GM12878 (cell line): ENCODE results near the gene TSHR.

Experiments
- ASH2L ChIP-seq: fragments of 300-600, 200-600 bp; sonication (generic); IDR thresholded peaks from 2 replicates; pipeline ENCODE4 v1.6.1; 2017; ENCODE audit warnings: low read depth, mild to moderate bottlenecking, borderline replicate concordance
- ATF3 ChIP-seq: IDR thresholded peaks from 2 replicates; pipeline ENCODE4 v1.6.1; 2011; ENCODE audit warnings: low read depth, mild to moderate bottlenecking, low read length, moderate library complexity, borderline replicate concordance; ENCODE audit errors: extremely low read depth
- CREM ChIP-seq: IDR thresholded peaks from 2 replicates; pipeline ENCODE4 v1.6.1; 2014; ENCODE audit warnings: antibody characterized with exemption, low read depth
- CTCF ChIP-seq, 3 experiments: IDR thresholded peaks in 2 of 3; conservative IDR thresholded peaks in 1 of 3; 2 replicates each; pipeline ENCODE4 v1.5.1; 2011; ENCODE audit warnings: low read depth in 3 of 3, low read length in 3 of 3, mild to moderate bottlenecking in 3 of 3, control low read depth in 2 of 3, moderate library complexity in 2 of 3, inconsistent platforms in 1 of 3, mixed read lengths in 1 of 3; ENCODE audit not compliant: control insufficient read depth in 2 of 3, insufficient read depth in 1 of 3; ENCODE audit errors: extremely low read depth in 1 of 3
- EP300 ChIP-seq, 2 experiments: fragments of 150-350 bp in 1 of 2; IDR thresholded peaks; 2 replicates each; pipeline ENCODE4 v1.6.1; 2011 to 2012; ENCODE audit warnings: low read depth in 2 of 2, low read length in 2 of 2, borderline replicate concordance in 1 of 2, improper control_type of control experiment in 1 of 2, inconsistent platforms in 1 of 2; ENCODE audit not compliant: control insufficient read depth in 1 of 2
- EZH2 ChIP-seq: IDR thresholded peaks from 2 replicates; pipeline ENCODE4 v1.6.1; 2012; ENCODE audit warnings: low read depth, mild to moderate bottlenecking, control low read depth, inconsistent platforms, low read length, borderline replicate concordance; ENCODE audit not compliant: control insufficient read depth
- MAX ChIP-seq: IDR thresholded peaks from 2 replicates; pipeline ENCODE4 v1.6.1; 2012; ENCODE audit warnings: low read depth, low read length, improper control_type of control experiment
- POLR2AphosphoS5 ChIP-seq: IDR thresholded peaks from 2 replicates; pipeline ENCODE4 v1.6.1; 2011; ENCODE audit warnings: mild to moderate bottlenecking, low read length, inconsistent platforms
- RCOR1 ChIP-seq: conservative IDR thresholded peaks from 2 replicates; pipeline ENCODE4 v1.6.1; 2012; ENCODE audit warnings: low read depth, low read length, improper control_type of control experiment
- RFX5 ChIP-seq: IDR thresholded peaks from 2 replicates; pipeline ENCODE4 v1.6.1; 2011; ENCODE audit warnings: low read depth, low read length, improper control_type of control experiment
- SIN3A ChIP-seq: IDR thresholded peaks from 2 replicates; pipeline ENCODE4 v1.6.1; 2012; ENCODE audit warnings: low read depth, low read length, improper control_type of control experiment
- TAF1 ChIP-seq: IDR thresholded peaks from 2 replicates; pipeline ENCODE4 v1.6.1; 2011; ENCODE audit warnings: mild to moderate bottlenecking, low read depth, low read length, borderline replicate concordance
- ZNF24 ChIP-seq: fragments of 450-650 bp; IDR thresholded peaks from 2 replicates; pipeline ENCODE4 v1.6.1; 2017; ENCODE audit warnings: antibody characterized with exemption, mild to moderate bottlenecking

GRCh38 chr14:80940146-80940545, 15.3 kb upstream of the TSHR start:
- TF ChIP-seq TAF1 (no peak), EZH2 (no peak), CTCF (IDR thresholded peaks at IDR 0.05 in 2 of 3, conservative IDR thresholded peaks at IDR 0.05 in 1 of 3; ENCODE audit: control insufficient read depth in 2 of 3, extremely low read depth in 1 of 3, insufficient read depth in 1 of 3, low read depth in 3 of 3, low read length in 3 of 3) (no peak), CREM (no peak), MAX (no peak), ASH2L (no peak), RCOR1 (no peak), ATF3 (no peak), ZNF24 (no peak), POLR2AphosphoS5 (no peak), EP300 (IDR thresholded peaks at IDR 0.05; ENCODE audit: borderline replicate concordance in 1 of 2, control insufficient read depth in 1 of 2, low read depth in 2 of 2, low read length in 2 of 2) (no peak), SIN3A (no peak), RFX5 (no peak)
